HEK293 (cell line): ENCODE data around the gene SEMA4D.

Experiments
- CTCF ChIA-PET: fragments of 350-600 bp; formaldehyde crosslinking; extraction: SDS; loops from one replicate; lab custom pipeline; 2021; ENCODE audit warnings: antibody characterized with exemption; lab: Yijun Ruan, JAX
- POLR2A ChIA-PET: fragments of 300-600 bp; formaldehyde crosslinking; extraction: SDS; loops from one replicate; lab custom pipeline; 2020; ENCODE audit warnings: antibody characterized with exemption, inconsistent platforms; lab: Yijun Ruan, JAX
- H3K27ac ChIP-seq: fragments of 200-500 bp; sonication (Bioruptor generic); 2 replicates; pipeline ENCODE4 v1.5.1; 2014; ENCODE audit warnings: low read depth, low read length, control low read depth, inconsistent platforms; ENCODE audit errors: extremely low read depth
- H3K36me3 ChIP-seq, 2 experiments: fragments of 200-500 bp in 1 of 2; sonication (Bioruptor generic) in 1 of 2; 1 replicate in 1 of 2; 2 replicates in 1 of 2; pipeline ENCODE4 v1.5.1; 2014 to 2017; ENCODE audit warnings: inconsistent platforms in 2 of 2, low read length in 2 of 2; ENCODE audit not compliant: control insufficient read depth in 2 of 2, insufficient read depth in 1 of 2
- H3K4me1 ChIP-seq: fragments of 200-500 bp; sonication (Bioruptor generic); 2 replicates; pipeline ENCODE4 v1.5.1; 2014; ENCODE audit warnings: mild to moderate bottlenecking, low read length, inconsistent platforms; ENCODE audit not compliant: control insufficient read depth, insufficient read depth
- H3K4me3 ChIP-seq: 2 replicates; pipeline ENCODE4 v1.5.1; 2011; ENCODE audit warnings: low read depth, mild to moderate bottlenecking, control low read depth, low read length, moderate library complexity
- H3K9me3 ChIP-seq: fragments of 200-500 bp; sonication (Bioruptor generic); 2 replicates; pipeline ENCODE4 v1.5.1; 2014; ENCODE audit warnings: low read depth, low read length, inconsistent platforms; ENCODE audit not compliant: control insufficient read depth, insufficient read depth
- GFI1B ChIP-seq: fragments of 450-650 bp; formaldehyde crosslinking; IDR thresholded peaks from 2 replicates; pipeline ENCODE4 v1.5.1; 2016; ENCODE audit warnings: missing biosample characterization, missing genetic modification characterization
- KLF16 ChIP-seq: fragments of 450-650 bp; formaldehyde crosslinking; IDR thresholded peaks from 2 replicates; pipeline ENCODE4 v1.5.1; 2017; ENCODE audit warnings: missing biosample characterization, missing genetic modification characterization
- KLF7 ChIP-seq: fragments of 450-650 bp; formaldehyde crosslinking; IDR thresholded peaks from 2 replicates; pipeline ENCODE4 v1.5.1; 2016; ENCODE audit warnings: missing biosample characterization, missing genetic modification characterization, borderline replicate concordance
- SP2 ChIP-seq: fragments of 450-650 bp; formaldehyde crosslinking; IDR thresholded peaks from 2 replicates; pipeline ENCODE4 v1.5.1; 2016; ENCODE audit warnings: missing biosample characterization, missing genetic modification characterization
- ZBTB7A ChIP-seq: fragments of 450-650 bp; formaldehyde crosslinking; IDR thresholded peaks from 2 replicates; pipeline ENCODE4 v1.5.1; 2016; ENCODE audit warnings: low read depth, missing biosample characterization, missing genetic modification characterization
- ZNF10 ChIP-seq: fragments of 450-650 bp; formaldehyde crosslinking; IDR thresholded peaks from 2 replicates; pipeline ENCODE4 v1.5.1; 2017; ENCODE audit warnings: missing biosample characterization, missing genetic modification characterization
- ZNF114 ChIP-seq: fragments of 450-650 bp; formaldehyde crosslinking; IDR thresholded peaks from 2 replicates; pipeline ENCODE4 v1.5.0; 2017; ENCODE audit warnings: missing biosample characterization, missing genetic modification characterization
- ZNF121 ChIP-seq: fragments of 450-650 bp; formaldehyde crosslinking; IDR thresholded peaks from 2 replicates; pipeline ENCODE4 v1.5.1; 2016; ENCODE audit warnings: missing biosample characterization, missing genetic modification characterization
- ZNF133 ChIP-seq: fragments of 450-650 bp; formaldehyde crosslinking; IDR thresholded peaks from 2 replicates; pipeline ENCODE4 v1.5.1; 2016; ENCODE audit warnings: missing biosample characterization, missing genetic modification characterization
- ZNF202 ChIP-seq: fragments of 450-650 bp; formaldehyde crosslinking; IDR thresholded peaks from 2 replicates; pipeline ENCODE4 v1.5.1; 2016; ENCODE audit warnings: missing biosample characterization, missing genetic modification characterization, borderline replicate concordance
- ZNF266 ChIP-seq: fragments of 450-650 bp; formaldehyde crosslinking; IDR thresholded peaks from 2 replicates; pipeline ENCODE4 v1.5.1; 2016; ENCODE audit warnings: missing biosample characterization, missing genetic modification characterization, low read depth
- ZNF341 ChIP-seq: fragments of 450-650 bp; formaldehyde crosslinking; IDR thresholded peaks from 2 replicates; pipeline ENCODE4; 2016; ENCODE audit warnings: low read depth, missing biosample characterization, missing genetic modification characterization
- ZNF394 ChIP-seq: fragments of 450-650 bp; formaldehyde crosslinking; IDR thresholded peaks from 2 replicates; pipeline ENCODE4 v1.5.1; 2016; ENCODE audit warnings: missing biosample characterization, missing genetic modification characterization, mild to moderate bottlenecking, moderate library complexity, borderline replicate concordance
- ZNF416 ChIP-seq: fragments of 450-650 bp; formaldehyde crosslinking; IDR thresholded peaks from 2 replicates; pipeline ENCODE4 v1.5.1; 2016; ENCODE audit warnings: missing biosample characterization, missing genetic modification characterization
- ZNF558 ChIP-seq: fragments of 450-650 bp; formaldehyde crosslinking; IDR thresholded peaks from 2 replicates; pipeline ENCODE4 v1.5.1; 2016; ENCODE audit warnings: missing biosample characterization, missing genetic modification characterization
- ZNF560 ChIP-seq: fragments of 450-650 bp; formaldehyde crosslinking; IDR thresholded peaks from 2 replicates; pipeline ENCODE4 v1.5.1; 2017; ENCODE audit warnings: missing biosample characterization, missing genetic modification characterization, borderline replicate concordance
- ZNF670 ChIP-seq: fragments of 450-650 bp; formaldehyde crosslinking; IDR thresholded peaks from 2 replicates; pipeline ENCODE4 v1.5.1; 2016; ENCODE audit warnings: missing biosample characterization, missing genetic modification characterization, low read depth
- ZNF792 ChIP-seq: fragments of 450-650 bp; formaldehyde crosslinking; IDR thresholded peaks from 2 replicates; pipeline ENCODE4 v1.5.1; 2016; ENCODE audit warnings: missing biosample characterization, missing genetic modification characterization
- ZSCAN23 ChIP-seq: fragments of 450-650 bp; formaldehyde crosslinking; IDR thresholded peaks from 2 replicates; pipeline ENCODE4 v1.5.1; 2016; ENCODE audit warnings: missing biosample characterization, missing genetic modification characterization
- TF ChIP-seq, protein P1 (sequence below): fragments of 450-650 bp; formaldehyde crosslinking; IDR thresholded peaks from 2 replicates; pipeline ENCODE4 v1.5.1; 2016; ENCODE audit warnings: missing biosample characterization, missing genetic modification characterization, borderline replicate concordance
- TF ChIP-seq, protein P2 (sequence below): fragments of 450-650 bp; formaldehyde crosslinking; IDR thresholded peaks from 2 replicates; pipeline ENCODE4 v1.5.1; 2016; ENCODE audit warnings: missing biosample characterization, missing genetic modification characterization

SEMA4D gene

DNA sequence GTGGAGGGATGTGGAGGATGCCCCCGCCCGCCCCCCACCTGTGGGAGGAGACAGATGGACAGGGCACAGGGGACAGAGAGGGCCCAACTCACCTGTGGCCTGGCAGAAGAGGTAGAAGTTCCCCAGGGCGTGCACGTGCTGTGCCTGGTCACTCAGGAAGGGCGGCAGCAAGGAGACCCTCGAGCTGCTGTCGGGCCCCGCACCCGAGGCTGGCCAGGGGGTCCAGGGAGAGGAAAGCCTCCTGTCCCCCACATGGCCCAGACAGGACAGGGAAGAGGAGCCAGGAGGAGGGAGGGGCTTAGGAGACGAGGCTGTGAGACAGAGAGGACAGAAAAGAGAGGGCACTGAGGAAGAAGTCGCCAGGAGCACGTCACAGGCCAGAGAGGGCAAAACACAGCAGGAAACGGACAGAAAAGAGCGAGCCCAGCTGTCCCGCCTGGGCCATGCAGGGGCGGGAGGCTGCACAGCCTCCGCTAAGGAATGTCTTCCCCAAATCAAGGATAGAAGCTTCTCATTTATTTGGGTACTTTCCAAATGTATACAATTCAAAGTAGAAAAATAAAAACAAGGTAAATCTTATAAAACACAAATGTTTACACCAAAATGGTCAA, 121.1 kb downstream of the SEMA4D start (continued):
- TF ChIP-seq GFI1B (tag by site-specific recombination) (no peak), ZNF133 (tag by site-specific recombination) (no peak), ZNF792 (tag by site-specific recombination) (no peak), ZNF416 (no peak)

DNA sequence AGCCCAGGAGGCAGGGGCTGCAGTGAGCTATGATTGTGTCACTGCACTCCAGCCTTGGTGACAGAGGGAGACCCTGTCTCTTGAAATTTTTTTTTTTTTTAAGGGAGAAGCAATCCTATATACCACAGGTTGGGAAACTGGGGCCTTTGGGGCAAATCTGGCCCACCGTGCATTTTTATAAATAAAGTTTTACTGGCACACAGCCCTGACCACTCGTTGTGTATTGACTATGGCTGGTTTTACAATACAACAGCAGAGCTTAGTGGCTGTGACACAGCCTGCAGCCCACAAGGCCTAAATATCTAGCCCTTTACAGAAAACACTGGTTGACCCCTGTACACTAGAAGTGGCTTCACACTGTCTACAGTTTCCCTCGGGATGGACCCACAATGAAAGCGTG, 121.6 kb downstream of the SEMA4D start:
- CTCF ChIA-PET = interaction anchor here (0.6 kb wide), 1 partner anchor 45 kb away, joined by 4 read pairs; no protein-coding TSS in a partner anchor
- H3K27ac ChIP-seq = no peak overlapping the region
- no peak for TF ChIP-seq ZBTB7A (tag by site-specific recombination)
- no peak for TF ChIP-seq ZSCAN23 (tag by site-specific recombination)
- no peak for TF ChIP-seq KLF7 (tag by site-specific recombination)
- TF ChIP-seq SP2 (tag by site-specific recombination) = no peak
- no peak for TF ChIP-seq ZNF670
- TF ChIP-seq ZNF10 = no peak
- no peak for TF ChIP-seq ZNF266 (tag by site-specific recombination)
- no peak for TF ChIP-seq GFI1B (tag by site-specific recombination)
- TF ChIP-seq ZNF560 (tag by site-specific recombination) = no peak
- TF ChIP-seq ZNF558 (tag by site-specific recombination) = no peak
- no peak for TF ChIP-seq ZNF114
- no peak for TF ChIP-seq ZNF341
- TF ChIP-seq KLF16 (tag by site-specific recombination) = no peak
- TF ChIP-seq ZNF202 (tag by site-specific recombination) = no peak
- TF ChIP-seq ZNF394 (tag by site-specific recombination) = no peak
- no peak for TF ChIP-seq ZNF121 (tag by site-specific recombination)
- TF ChIP-seq, protein P1, sequence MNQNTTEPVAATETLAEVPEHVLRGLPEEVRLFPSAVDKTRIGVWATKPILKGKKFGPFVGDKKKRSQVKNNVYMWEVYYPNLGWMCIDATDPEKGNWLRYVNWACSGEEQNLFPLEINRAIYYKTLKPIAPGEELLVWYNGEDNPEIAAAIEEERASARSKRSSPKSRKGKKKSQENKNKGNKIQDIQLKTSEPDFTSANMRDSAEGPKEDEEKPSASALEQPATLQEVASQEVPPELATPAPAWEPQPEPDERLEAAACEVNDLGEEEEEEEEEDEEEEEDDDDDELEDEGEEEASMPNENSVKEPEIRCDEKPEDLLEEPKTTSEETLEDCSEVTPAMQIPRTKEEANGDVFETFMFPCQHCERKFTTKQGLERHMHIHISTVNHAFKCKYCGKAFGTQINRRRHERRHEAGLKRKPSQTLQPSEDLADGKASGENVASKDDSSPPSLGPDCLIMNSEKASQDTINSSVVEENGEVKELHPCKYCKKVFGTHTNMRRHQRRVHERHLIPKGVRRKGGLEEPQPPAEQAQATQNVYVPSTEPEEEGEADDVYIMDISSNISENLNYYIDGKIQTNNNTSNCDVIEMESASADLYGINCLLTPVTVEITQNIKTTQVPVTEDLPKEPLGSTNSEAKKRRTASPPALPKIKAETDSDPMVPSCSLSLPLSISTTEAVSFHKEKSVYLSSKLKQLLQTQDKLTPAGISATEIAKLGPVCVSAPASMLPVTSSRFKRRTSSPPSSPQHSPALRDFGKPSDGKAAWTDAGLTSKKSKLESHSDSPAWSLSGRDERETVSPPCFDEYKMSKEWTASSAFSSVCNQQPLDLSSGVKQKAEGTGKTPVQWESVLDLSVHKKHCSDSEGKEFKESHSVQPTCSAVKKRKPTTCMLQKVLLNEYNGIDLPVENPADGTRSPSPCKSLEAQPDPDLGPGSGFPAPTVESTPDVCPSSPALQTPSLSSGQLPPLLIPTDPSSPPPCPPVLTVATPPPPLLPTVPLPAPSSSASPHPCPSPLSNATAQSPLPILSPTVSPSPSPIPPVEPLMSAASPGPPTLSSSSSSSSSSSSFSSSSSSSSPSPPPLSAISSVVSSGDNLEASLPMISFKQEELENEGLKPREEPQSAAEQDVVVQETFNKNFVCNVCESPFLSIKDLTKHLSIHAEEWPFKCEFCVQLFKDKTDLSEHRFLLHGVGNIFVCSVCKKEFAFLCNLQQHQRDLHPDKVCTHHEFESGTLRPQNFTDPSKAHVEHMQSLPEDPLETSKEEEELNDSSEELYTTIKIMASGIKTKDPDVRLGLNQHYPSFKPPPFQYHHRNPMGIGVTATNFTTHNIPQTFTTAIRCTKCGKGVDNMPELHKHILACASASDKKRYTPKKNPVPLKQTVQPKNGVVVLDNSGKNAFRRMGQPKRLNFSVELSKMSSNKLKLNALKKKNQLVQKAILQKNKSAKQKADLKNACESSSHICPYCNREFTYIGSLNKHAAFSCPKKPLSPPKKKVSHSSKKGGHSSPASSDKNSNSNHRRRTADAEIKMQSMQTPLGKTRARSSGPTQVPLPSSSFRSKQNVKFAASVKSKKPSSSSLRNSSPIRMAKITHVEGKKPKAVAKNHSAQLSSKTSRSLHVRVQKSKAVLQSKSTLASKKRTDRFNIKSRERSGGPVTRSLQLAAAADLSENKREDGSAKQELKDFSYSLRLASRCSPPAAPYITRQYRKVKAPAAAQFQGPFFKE (tag by site-specific recombination) = no peak
- TF ChIP-seq, protein P2, sequence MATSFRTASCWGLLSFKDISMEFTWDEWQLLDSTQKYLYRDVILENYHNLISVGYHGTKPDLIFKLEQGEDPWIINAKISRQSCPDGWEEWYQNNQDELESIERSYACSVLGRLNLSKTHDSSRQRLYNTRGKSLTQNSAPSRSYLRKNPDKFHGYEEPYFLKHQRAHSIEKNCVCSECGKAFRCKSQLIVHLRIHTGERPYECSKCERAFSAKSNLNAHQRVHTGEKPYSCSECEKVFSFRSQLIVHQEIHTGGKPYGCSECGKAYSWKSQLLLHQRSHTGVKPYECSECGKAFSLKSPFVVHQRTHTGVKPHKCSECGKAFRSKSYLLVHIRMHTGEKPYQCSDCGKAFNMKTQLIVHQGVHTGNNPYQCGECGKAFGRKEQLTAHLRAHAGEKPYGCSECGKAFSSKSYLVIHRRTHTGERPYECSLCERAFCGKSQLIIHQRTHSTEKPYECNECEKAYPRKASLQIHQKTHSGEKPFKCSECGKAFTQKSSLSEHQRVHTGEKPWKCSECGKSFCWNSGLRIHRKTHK (tag by site-specific recombination) = no peak
- H3K4me3 ChIP-seq = no peak overlapping the region
- POLR2A ChIA-PET = no interaction called here
- peaks cover 0 to 36% of the 10 kb centered on the region in 2 experiments; a peak in 2 of 3 replicates for H3K36me3 ChIP-seq
- no peaks in the 10 kb centered on the region for H3K4me1 ChIP-seq
- H3K9me3 ChIP-seq = no peaks in the 10 kb centered on the region
